Astrocyte of the cerebellum (primary cell): ENCODE measurements around the gene TMEM63A.
"Not testable (repeated sequence)": the region's sequence is repeated elsewhere in the genome, so short reads cannot be mapped to it uniquely, and the experiment has no call there.

Source experiments
- DNase-seq: peaks from one replicate; pipeline ENCODE4 v3.0.0-alpha.2; 2011; ENCODE audit warnings: low read depth
- H3K4me3 ChIP-seq: 2 replicates; pipeline ENCODE4 v1.5.1; 2011; ENCODE audit warnings: mild to moderate bottlenecking, low read depth, low read length, moderate library complexity
- in situ Hi-C: cut with HindIII; loops from 2 replicates; pipeline ENCODE4 v1.10.0; 2017; ENCODE audit warnings: low sequenced_read_pairs
- TF ChIP-seq, protein P1 (sequence below): IDR thresholded peaks from 2 replicates; pipeline ENCODE4 v1.5.1; 2012; ENCODE audit warnings: low read length, low read depth, moderate library complexity, mild to moderate bottlenecking; ENCODE audit errors: missing control alignments

Gene TMEM63A

GRCh38 chr1:225881959-225882693, at the start of gene TMEM63A:
Gene TMEM63A, minus strand, starts transcription at chr1:225882380. Its CDS starts 4,800 bp downstream, at chr1:225877580.
- peak; percentile 48 for DNase-seq
- peak within 1 kb of the TSS; percentile 93 for H3K4me3 ChIP-seq
- in situ Hi-C loops, result loop anchor here (5.0 kb wide), 2 partner anchors 40 to 105 kb away; partner anchors contain the start of gene PYCR2
- TF ChIP-seq, protein P1, sequence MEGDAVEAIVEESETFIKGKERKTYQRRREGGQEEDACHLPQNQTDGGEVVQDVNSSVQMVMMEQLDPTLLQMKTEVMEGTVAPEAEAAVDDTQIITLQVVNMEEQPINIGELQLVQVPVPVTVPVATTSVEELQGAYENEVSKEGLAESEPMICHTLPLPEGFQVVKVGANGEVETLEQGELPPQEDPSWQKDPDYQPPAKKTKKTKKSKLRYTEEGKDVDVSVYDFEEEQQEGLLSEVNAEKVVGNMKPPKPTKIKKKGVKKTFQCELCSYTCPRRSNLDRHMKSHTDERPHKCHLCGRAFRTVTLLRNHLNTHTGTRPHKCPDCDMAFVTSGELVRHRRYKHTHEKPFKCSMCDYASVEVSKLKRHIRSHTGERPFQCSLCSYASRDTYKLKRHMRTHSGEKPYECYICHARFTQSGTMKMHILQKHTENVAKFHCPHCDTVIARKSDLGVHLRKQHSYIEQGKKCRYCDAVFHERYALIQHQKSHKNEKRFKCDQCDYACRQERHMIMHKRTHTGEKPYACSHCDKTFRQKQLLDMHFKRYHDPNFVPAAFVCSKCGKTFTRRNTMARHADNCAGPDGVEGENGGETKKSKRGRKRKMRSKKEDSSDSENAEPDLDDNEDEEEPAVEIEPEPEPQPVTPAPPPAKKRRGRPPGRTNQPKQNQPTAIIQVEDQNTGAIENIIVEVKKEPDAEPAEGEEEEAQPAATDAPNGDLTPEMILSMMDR, result no peak

GRCh38 chr1:225931270-225932136, 49.3 kb upstream of the TMEM63A start:
- in situ Hi-C loops, result no loop called here
- no peak for DNase-seq
- TF ChIP-seq, protein P1, result no peak
- no peak overlapping the region for H3K4me3 ChIP-seq

DNA sequence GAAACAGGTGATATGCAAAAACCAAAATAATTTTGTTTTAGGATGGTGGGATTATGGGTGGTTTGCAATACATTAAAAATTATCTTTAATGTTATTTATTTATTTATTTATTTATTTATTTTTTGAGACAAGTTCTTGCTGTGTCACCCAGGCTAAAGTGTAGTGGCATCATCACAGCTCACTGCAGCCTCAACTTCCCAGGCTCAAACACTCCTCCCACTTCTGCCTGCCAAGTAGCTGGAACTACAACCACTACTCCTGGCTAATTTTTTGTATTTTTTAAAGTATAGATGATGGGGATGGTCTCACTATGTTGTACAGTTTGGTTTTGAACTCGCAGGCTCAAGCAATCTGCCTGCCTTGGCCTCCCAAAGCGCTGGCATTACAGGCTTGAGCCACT, 48.4 kb upstream of the TMEM63A start:
- H3K4me3 ChIP-seq, result no peak overlapping the region
- in situ Hi-C loops, result no loop called here
- TF ChIP-seq, protein P1, result no peak
- DNase-seq, result no peak

DNA sequence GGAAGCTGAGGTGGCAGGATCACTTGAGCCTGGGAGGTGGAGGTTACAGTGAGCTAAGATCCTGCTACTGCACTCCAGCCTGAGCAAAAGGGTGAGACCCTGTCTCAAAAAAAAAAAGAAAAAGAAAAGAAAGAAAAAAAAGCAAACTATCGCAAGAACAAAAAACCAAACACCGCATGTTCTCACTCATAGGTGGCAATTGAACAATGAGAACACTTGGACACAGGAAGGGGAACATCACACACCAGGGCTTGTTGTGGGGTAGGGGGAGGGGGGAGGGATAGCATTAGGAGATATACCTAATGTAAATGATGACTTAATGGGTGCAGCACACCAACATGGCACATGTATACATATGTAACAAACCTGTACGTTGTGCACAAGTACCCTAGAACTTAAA, 47.3 kb upstream of the TMEM63A start:
- H3K4me3 ChIP-seq, DNase-seq, in situ Hi-C loops: not testable (repeated sequence)

DNA sequence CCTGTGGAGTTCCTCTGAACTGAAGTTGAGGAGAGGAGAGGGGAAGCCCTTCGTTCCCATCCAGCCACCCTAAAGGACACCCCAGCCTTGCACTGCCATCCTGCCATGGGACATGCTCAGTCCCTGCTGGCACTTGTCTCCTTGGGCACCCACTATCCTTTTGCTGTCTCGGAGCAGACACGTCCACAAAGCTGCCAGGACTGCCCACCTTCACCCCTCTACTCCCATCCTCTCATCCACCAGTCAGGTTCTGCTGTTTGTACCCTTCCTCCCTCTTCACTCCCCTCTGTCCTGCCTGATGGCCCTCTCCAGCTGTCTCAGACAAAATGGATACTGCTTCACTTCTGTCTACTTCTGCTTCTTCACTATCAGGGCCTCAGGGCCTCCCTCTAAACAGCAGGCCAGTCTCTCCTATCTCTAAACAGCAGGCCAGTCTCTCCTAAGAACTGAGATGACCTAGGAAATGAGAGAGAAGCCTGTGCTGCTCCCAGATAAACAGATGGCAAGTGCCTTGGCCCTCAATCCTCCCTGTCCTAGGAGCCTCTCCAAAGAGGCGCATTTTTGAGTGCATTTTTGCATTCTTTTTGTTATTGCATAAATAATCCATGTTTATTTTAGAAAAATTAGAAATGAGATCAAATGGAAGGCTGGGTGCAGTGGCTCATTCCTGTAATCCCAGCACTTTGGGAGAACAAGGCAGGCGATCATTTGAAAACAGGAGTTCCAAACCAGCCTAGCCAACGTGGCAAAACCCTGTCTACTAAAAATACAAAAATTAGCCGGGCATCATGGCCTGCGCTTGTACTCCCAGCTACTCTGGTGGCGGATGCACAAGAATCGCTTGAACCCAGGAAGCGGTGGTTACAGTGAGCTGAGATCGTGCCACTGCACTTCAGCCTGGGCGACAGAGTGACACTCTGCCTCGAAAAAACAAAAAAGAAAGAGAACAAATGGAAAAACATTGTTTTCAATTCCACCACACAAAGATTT, 46.3 kb upstream of the TMEM63A start:
- TF ChIP-seq, protein P1, result no peak
- no peak overlapping the region for H3K4me3 ChIP-seq
- in situ Hi-C loops, result no loop called here
- no peak for DNase-seq

DNA sequence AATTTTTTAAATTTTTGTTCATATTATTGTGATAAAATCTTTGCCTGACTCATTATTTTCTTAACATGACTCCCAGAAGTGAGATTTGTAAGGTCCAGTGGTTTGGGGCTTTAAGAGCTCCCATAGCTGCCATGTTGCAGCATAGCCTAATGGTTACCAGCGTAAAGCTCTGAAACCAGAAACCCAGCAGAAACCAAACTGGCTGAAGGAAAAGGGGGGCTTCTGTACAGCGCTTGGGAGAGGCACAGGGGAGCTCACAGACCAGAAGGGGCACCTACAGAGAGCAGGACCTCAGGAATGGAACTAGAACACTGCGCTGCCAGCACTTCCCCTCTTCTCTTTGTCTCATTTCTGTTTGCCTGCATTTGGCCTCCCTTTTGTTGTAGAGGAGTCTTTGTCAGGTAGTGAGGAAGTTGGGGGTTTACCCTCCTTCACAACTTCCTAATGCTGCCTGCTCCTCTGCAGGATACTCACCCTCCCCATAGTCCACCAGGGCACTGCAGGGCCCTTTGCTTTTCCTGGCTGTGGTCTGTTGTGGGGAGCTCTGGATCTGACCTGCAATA, 44.5 kb upstream of the TMEM63A start:
- H3K4me3 ChIP-seq, result no peak overlapping the region
- in situ Hi-C loops, result no loop called here
- DNase-seq, result no peak
- TF ChIP-seq, protein P1, result no peak
